Measurements from ENCODE around the gene GPN2. TPM values are rescaled to one million over a fixed set of nuclear protein-coding genes. Genes with fewer than 3 reads are reported as not detected.

Gene GPN2
- polyA plus RNA-seq, 2 of the 4 experiments (the other 2 are of a cell fraction): 16.9 to 18.1 TPM

DNA sequence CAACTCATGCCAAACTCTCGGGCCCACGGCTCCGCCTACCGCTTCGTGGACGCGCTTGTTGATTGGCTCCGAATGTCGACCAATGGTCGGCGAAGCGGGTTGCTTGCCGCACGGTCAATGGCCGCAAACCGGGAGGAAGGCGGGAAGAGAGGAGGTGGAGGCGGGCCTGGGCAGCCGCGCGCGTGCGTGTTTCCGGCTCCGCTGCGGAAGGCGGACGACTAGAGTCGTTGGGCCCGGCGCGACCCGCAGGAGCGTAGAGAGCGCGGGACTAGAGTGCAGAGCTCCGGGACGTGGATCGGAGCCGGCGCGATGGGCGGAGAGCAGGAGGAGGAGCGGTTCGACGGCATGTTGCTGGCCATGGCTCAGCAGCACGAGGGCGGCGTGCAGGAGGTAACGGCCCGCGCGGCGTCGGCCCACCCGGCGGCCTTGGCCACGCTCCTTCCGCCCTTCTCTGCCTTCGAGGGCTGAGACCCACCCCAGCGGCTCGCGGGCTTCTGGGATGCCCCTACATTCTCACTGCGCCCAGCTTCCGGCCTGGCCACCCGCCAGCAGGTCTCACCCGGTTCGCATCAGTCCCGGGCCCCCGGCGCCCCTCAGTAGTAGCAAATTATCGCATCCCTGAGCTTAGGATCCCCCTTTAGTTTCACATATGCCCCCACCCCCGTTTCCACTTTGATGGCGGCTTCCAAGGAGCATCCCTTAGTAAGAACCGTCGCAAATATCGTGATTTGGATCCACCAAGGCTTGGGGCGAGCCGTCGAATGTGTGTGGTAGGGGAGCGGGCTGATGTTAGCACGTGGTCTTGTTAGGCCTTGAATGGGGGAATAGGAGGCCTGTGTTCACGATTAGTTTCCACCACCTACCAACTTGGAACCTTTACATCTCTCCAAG lies 31.7 kb upstream of the GPN2 start, which contains the start of gene NUDC (continued):
- TF ChIP-seq ATOH8 (CRISPR knock-in tag; IDR thresholded peaks at IDR 0.05; ENCODE audit: low read depth): peak; percentile 18; the same call in 1 of the 2 replicates
- peak; percentile 73; the same call in 1 of the 2 replicates for TF ChIP-seq PHF8 (IDR thresholded peaks at IDR 0.05; ENCODE audit: borderline replicate concordance, low read depth)
- peak; percentile 31; the same call in 1 of the 3 replicates for TF ChIP-seq BCL3 (IDR thresholded peaks at IDR 0.05)
- TF ChIP-seq JUN (IDR thresholded peaks at IDR 0.05): peak in 1 of 2 experiments; percentile 80; a peak in 3 of 5 replicates
- TF ChIP-seq HOXB13 (CRISPR knock-in tag; IDR thresholded peaks at IDR 0.05; ENCODE audit: low read depth): no peak
- TF ChIP-seq HOXA7 (CRISPR knock-in tag; IDR thresholded peaks at IDR 0.05): no peak; the same call in 1 of the 2 replicates
- TF ChIP-seq HOXB5 (CRISPR knock-in tag; IDR thresholded peaks at IDR 0.05): peak; percentile 64
- no peak for TF ChIP-seq CEBPB (IDR thresholded peaks at IDR 0.05)

DNA sequence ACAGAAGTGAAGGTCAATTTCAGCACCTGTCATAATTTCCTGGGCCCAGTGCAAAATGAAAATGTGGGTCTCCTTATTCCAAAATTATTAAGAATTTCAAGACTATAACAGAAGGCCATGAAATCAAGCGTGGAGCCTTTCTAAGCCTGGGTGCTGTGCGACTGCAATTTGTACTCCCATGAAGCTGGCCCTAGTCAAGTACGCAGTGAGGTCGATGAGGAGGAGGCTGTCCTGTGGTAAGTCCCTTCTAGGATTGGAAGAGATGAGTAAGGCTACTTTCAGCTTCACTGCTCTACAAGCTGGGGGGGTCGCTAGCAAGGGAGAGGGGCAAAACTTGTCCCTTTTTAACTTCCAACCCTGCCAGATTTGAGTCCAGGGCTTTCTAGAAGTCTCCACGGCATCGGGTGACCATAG lies 31.1 kb upstream of the GPN2 start:
- POLR2A ChIA-PET: no interaction called here
- peak overlapping the region; percentile 34 to 98; a peak in 5 of 6 replicates for H3K27ac ChIP-seq

DNA sequence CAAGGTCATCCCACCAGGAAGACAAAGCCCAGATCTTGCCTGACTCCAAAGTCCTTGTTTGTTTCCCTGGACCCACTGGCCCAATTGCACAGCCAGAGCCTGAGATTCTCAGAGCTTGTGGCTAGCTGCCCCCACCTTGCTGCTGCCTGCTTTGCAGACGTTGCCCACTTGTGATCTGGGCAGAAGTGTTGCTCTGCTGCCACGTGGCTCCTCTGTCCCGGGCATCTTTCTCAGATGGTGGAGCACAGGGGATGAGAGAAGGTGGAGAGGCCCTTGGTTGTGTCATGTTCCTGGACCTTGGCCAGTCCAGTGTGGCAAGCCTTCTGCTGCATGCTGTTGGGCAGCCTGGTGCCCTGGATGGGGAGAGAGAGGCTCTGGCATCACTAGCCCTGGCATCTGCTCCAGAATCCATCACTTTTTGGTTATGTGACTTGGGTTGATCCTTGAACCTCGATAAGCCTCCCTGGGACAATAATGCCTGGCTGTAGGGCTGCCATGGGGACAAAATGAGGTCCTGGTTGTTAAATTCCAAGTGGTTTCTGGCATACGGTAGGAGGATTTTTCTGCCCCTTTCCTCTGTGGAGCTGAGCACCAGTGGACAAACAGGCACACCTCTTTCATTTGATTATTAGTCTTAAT lies 25.2 kb upstream of the GPN2 start:
- Histone ChIP-seq H3K27ac (0 out of 6 replicates have a peak overlapping the region, but pooled peaks of 1 of the 2 experiments have one; percentile 35), H3K9me3 (no peaks in the 10 kb centered on the region), H3K4me2 (no peak overlapping the region), H3K4me1 (peaks cover 19% of the 10 kb centered on the region), H3K4me3 (no peak overlapping the region)
- 100% methylated on average over 2 of the region's 5 CpGs for WGBS (ENCODE audit: missing lambda C conversion rate)
- ChIA-PET CTCF (no interaction called here), POLR2A (no interaction called here)
- FAIRE-seq: no peak
- no peak for TF ChIP-seq PBX3 (IDR thresholded peaks at IDR 0.05)
- TF ChIP-seq NPAS2 (CRISPR knock-in tag; IDR thresholded peaks at IDR 0.05; ENCODE audit: borderline replicate concordance): no peak
- no peak for TF ChIP-seq POLR2AphosphoS2 (conservative IDR thresholded peaks at IDR 0.05; ENCODE audit: low read length)
- TF ChIP-seq CHD4 (IDR thresholded peaks at IDR 0.05; ENCODE audit: borderline replicate concordance): no peak
- TF ChIP-seq RCOR1 (IDR thresholded peaks at IDR 0.05; ENCODE audit: low read depth, low read length): no peak
- no peak for TF ChIP-seq CBX8 (IDR thresholded peaks at IDR 0.05)
- TF ChIP-seq JUNB (IDR thresholded peaks at IDR 0.05): no peak
- ATAC-seq: no peak
- no peak for DNase-seq (ENCODE audit: low read depth in 1 of 2, low spot score in 1 of 2)

More for the DNA sequence above, 31.1 kb upstream of the GPN2 start:
- Histone ChIP-seq H3K4me3 (peak overlapping the region; percentile 98), H3K4me1 (peaks cover 18% of the 10 kb centered on the region), H3K4me2 (peak overlapping the region; percentile 66), H3K9me3 (no peaks in the 10 kb centered on the region)
- WGBS (ENCODE audit: missing lambda C conversion rate): 26% methylated on average over 7 of the region's 7 CpGs
- ATAC-seq (peak; percentile 59 to 64), DNase-seq (ENCODE audit: low read depth in 1 of 2, low spot score in 1 of 2) (no peak), FAIRE-seq (no peak)
- TF ChIP-seq RAD21 (conservative IDR thresholded peaks at IDR 0.05 in 1 of 2, IDR thresholded peaks at IDR 0.05 in 1 of 2) (no peak), ELK1 (IDR thresholded peaks at IDR 0.05; ENCODE audit: low read depth, low read length) (no peak)
- CTCF ChIA-PET: interaction anchor here (0.6 to 1.4 kb wide), 2 partner anchors 34 to 562 kb away, joined by 3 read pairs; no protein-coding TSS in a partner anchor
